ENCODE measurements around the gene VTI1A. TPM values are rescaled to one million over a fixed set of nuclear protein-coding genes. Genes with fewer than 3 reads are reported as not detected.

Gene VTI1A
- total RNA-seq, 1 donor from 2014 or later = 22.7 TPM

GRCh38 chr10:112526906-112527305 lies 79.9 kb downstream of the VTI1A start:
- H3K4me1 Mint-ChIP-seq (ENCODE audit: low read depth) = peaks cover 14% of the 10 kb centered on the region
- H3K9me3 Mint-ChIP-seq (ENCODE audit: low read depth) = no peaks in the 10 kb centered on the region
- peaks cover 2% of the 10 kb centered on the region for H3K36me3 Mint-ChIP-seq (ENCODE audit: low read depth)
- TF ChIP-seq CTCF (IDR thresholded peaks at IDR 0.05) = no peak
- no peak overlapping the region for H3K27ac Mint-ChIP-seq (ENCODE audit: unreplicated experiment)
- no peaks in the 10 kb centered on the region for H3K27me3 Mint-ChIP-seq (ENCODE audit: low read depth)
- no peak for DNase-seq (ENCODE audit: low spot score)
- H3K4me3 Mint-ChIP-seq (ENCODE audit: unreplicated experiment) = no peak overlapping the region

GRCh38 chr10:112528235-112528634 lies 81.2 kb downstream of the VTI1A start:
- no peak overlapping the region for H3K4me3 Mint-ChIP-seq (ENCODE audit: unreplicated experiment)
- no peaks in the 10 kb centered on the region for H3K9me3 Mint-ChIP-seq (ENCODE audit: low read depth)
- H3K36me3 Mint-ChIP-seq (ENCODE audit: low read depth) = peaks cover 2% of the 10 kb centered on the region
- no peak overlapping the region for H3K27ac Mint-ChIP-seq (ENCODE audit: unreplicated experiment)
- H3K4me1 Mint-ChIP-seq (ENCODE audit: low read depth) = peaks cover 14% of the 10 kb centered on the region
- no peak for DNase-seq (ENCODE audit: low spot score)
- no peaks in the 10 kb centered on the region for H3K27me3 Mint-ChIP-seq (ENCODE audit: low read depth)
- TF ChIP-seq CTCF (IDR thresholded peaks at IDR 0.05) = no peak

- no peaks in the 10 kb centered on the region for H3K27me3 Mint-ChIP-seq (ENCODE audit: low read depth)
- no peak overlapping the region for H3K4me3 Mint-ChIP-seq (ENCODE audit: unreplicated experiment)
- no peak for TF ChIP-seq CTCF (IDR thresholded peaks at IDR 0.05)
- H3K9me3 Mint-ChIP-seq (ENCODE audit: low read depth) = no peaks in the 10 kb centered on the region
- peaks cover 3% of the 10 kb centered on the region for H3K4me1 Mint-ChIP-seq (ENCODE audit: low read depth)
- no peak for DNase-seq (ENCODE audit: low spot score)
- H3K36me3 Mint-ChIP-seq (ENCODE audit: low read depth) = peaks cover 2% of the 10 kb centered on the region
- H3K27ac Mint-ChIP-seq (ENCODE audit: unreplicated experiment) = no peak overlapping the region
These were observed 84.4 kb downstream of the VTI1A start for GRCh38 chr10:112531421-112531820.

GRCh38 chr10:112532189-112532588 lies 85.2 kb downstream of the VTI1A start:
- Mint-ChIP-seq H3K36me3 (ENCODE audit: low read depth) (peaks cover 2% of the 10 kb centered on the region), H3K4me3 (ENCODE audit: unreplicated experiment) (no peak overlapping the region), H3K4me1 (ENCODE audit: low read depth) (peaks cover 3% of the 10 kb centered on the region), H3K27me3 (ENCODE audit: low read depth) (no peaks in the 10 kb centered on the region), H3K27ac (ENCODE audit: unreplicated experiment) (no peak overlapping the region), H3K9me3 (ENCODE audit: low read depth) (no peaks in the 10 kb centered on the region)
- TF ChIP-seq CTCF (IDR thresholded peaks at IDR 0.05) = no peak
- DNase-seq (ENCODE audit: low spot score) = no peak

GRCh38 chr10:112532956-112533355 lies 85.9 kb downstream of the VTI1A start:
- no peak for TF ChIP-seq CTCF (IDR thresholded peaks at IDR 0.05)
- Mint-ChIP-seq H3K27ac (ENCODE audit: unreplicated experiment) (no peak overlapping the region), H3K27me3 (ENCODE audit: low read depth) (no peaks in the 10 kb centered on the region), H3K36me3 (ENCODE audit: low read depth) (peaks cover 2% of the 10 kb centered on the region), H3K4me1 (ENCODE audit: low read depth) (peaks cover 3% of the 10 kb centered on the region), H3K4me3 (ENCODE audit: unreplicated experiment) (no peak overlapping the region), H3K9me3 (ENCODE audit: low read depth) (no peaks in the 10 kb centered on the region)
- no peak for DNase-seq (ENCODE audit: low spot score)
